GM23338 (cell line): Measurements from ENCODE around the gene TREML4. TPM values are rescaled to one million over a fixed set of nuclear protein-coding genes. Genes with fewer than 3 reads are reported as not detected.

ENCODE experiments used
- ATAC-seq: fragments of 200-7000 bp; cut with Tn5 transposase; 3 replicates; pipeline ENCODE4 v1.9.1; 2020
- DNase-seq: peaks from one replicate; pipeline ENCODE4 v3.0.0-alpha.2; 2015; ENCODE audit warnings: low spot score
- H2AFZ ChIP-seq: fragments of 200-600 bp; sonication (generic); 2 replicates; pipeline ENCODE4 v1.8.0; 2016; ENCODE audit warnings: antibody characterized with exemption, mild to moderate bottlenecking, moderate library complexity
- H3F3A ChIP-seq: fragments of 200-600 bp; sonication (generic); replicated peaks from 2 replicates; pipeline ENCODE4 v1.8.0; 2017; ENCODE audit warnings: antibody characterized with exemption, mixed run types, low read depth
- H3K27ac ChIP-seq: fragments of 200-600 bp; sonication (generic); 2 replicates; pipeline ENCODE4 v1.6.1; 2016; ENCODE audit warnings: low read depth
- H3K27me3 ChIP-seq: fragments of 200-600 bp; sonication (generic); 2 replicates; pipeline ENCODE4 v1.8.0; 2016; ENCODE audit warnings: mild to moderate bottlenecking, mixed run types, moderate library complexity; ENCODE audit not compliant: insufficient read depth
- H3K36me3 ChIP-seq: fragments of 200-600 bp; sonication (generic); 2 replicates; pipeline ENCODE4 v1.8.0; 2016; ENCODE audit warnings: mild to moderate bottlenecking; ENCODE audit not compliant: insufficient read depth
- H3K4me1 ChIP-seq: fragments of 200-600 bp; sonication (generic); 2 replicates; pipeline ENCODE4 v1.8.0; 2016; ENCODE audit warnings: mild to moderate bottlenecking, moderate library complexity; ENCODE audit not compliant: insufficient read depth
- H3K4me2 ChIP-seq: fragments of 200-600 bp; sonication (generic); 2 replicates; pipeline ENCODE4 v1.7.1; 2017; ENCODE audit warnings: mixed run types
- H3K4me3 ChIP-seq: fragments of 200-600 bp; sonication (generic); 2 replicates; pipeline ENCODE4 v1.6.1; 2016; ENCODE audit warnings: mixed run types
- H3K79me2 ChIP-seq: fragments of 200-600 bp; sonication (generic); replicated peaks from 2 replicates; pipeline ENCODE4 v1.8.0; 2017; ENCODE audit warnings: mild to moderate bottlenecking; ENCODE audit not compliant: insufficient read depth
- H3K9me2 ChIP-seq: fragments of 200-600 bp; sonication (generic); 2 replicates; pipeline ENCODE4 v1.8.0; 2017; ENCODE audit not compliant: insufficient read depth
- H4K20me1 ChIP-seq: fragments of 200-600 bp; sonication (generic); replicated peaks from 2 replicates; pipeline ENCODE4 v1.8.0; 2017; ENCODE audit warnings: mild to moderate bottlenecking; ENCODE audit not compliant: insufficient read depth
- H3K27ac Mint-ChIP-seq: 2 replicates; pipeline ENCODE4 v1.8.0; 2020; ENCODE audit warnings: inconsistent platforms, mild to moderate bottlenecking, moderate library complexity, mixed read lengths
- H3K27me3 Mint-ChIP-seq: 3 replicates; pipeline ENCODE4 v1.8.0; 2022; ENCODE audit warnings: low read depth, mild to moderate bottlenecking, moderate library complexity, mixed read lengths, inconsistent platforms; ENCODE audit not compliant: insufficient read depth, poor library complexity
- H3K36me3 Mint-ChIP-seq: 3 replicates; pipeline ENCODE4 v1.8.0; 2021; ENCODE audit warnings: low read depth, mild to moderate bottlenecking, inconsistent platforms, moderate library complexity, mixed read lengths
- H3K4me1 Mint-ChIP-seq: 3 replicates; pipeline ENCODE4 v1.8.0; 2020; ENCODE audit warnings: mild to moderate bottlenecking, inconsistent platforms, mixed read lengths
- H3K4me3 Mint-ChIP-seq: 3 replicates; pipeline ENCODE4 v1.8.0; 2021; ENCODE audit warnings: moderate library complexity, mild to moderate bottlenecking, inconsistent platforms, mixed read lengths
- H3K9me3 Mint-ChIP-seq: 3 replicates; pipeline ENCODE4 v1.8.0; 2020; ENCODE audit warnings: moderate library complexity, mild to moderate bottlenecking, inconsistent platforms, mixed read lengths
- CREB1 ChIP-seq: fragments of 250-450 bp; sonication (Bioruptor Pico); IDR thresholded peaks from 2 replicates; pipeline ENCODE4 v1.5.0; 2020; ENCODE audit warnings: low read depth, mild to moderate bottlenecking, moderate library complexity
- ETS1 ChIP-seq: IDR thresholded peaks from 2 replicates; pipeline ENCODE4 v1.6.1; 2016; ENCODE audit warnings: antibody characterized with exemption
- EZH2 ChIP-seq: fragments of 200-600 bp; sonication (generic); IDR thresholded peaks from one replicate; pipeline ENCODE4 v1.8.0; 2017; ENCODE audit warnings: antibody characterized with exemption, mild to moderate bottlenecking, low read depth; ENCODE audit not compliant: unreplicated experiment
- EZH2phosphoT487 ChIP-seq: fragments of 200-600 bp; sonication (generic); IDR thresholded peaks from one replicate; pipeline ENCODE4 v1.8.1; 2018; ENCODE audit warnings: antibody characterized with exemption; ENCODE audit not compliant: unreplicated experiment
- JUNB ChIP-seq: IDR thresholded peaks from one replicate; pipeline ENCODE4 v1.6.1; 2016; ENCODE audit warnings: antibody characterized with exemption; ENCODE audit not compliant: unreplicated experiment
- NANOG ChIP-seq: IDR thresholded peaks from 2 replicates; pipeline ENCODE4 v1.6.1; 2016; ENCODE audit warnings: antibody characterized with exemption, borderline replicate concordance
- POLR2AphosphoS5 ChIP-seq: IDR thresholded peaks from 2 replicates; pipeline ENCODE4 v1.6.1; 2016; ENCODE audit warnings: antibody characterized with exemption, low read depth
- REST ChIP-seq: IDR thresholded peaks from one replicate; pipeline ENCODE4 v1.6.1; 2018; ENCODE audit warnings: antibody characterized with exemption; ENCODE audit not compliant: unreplicated experiment
- ZNF331 ChIP-seq: fragments of 250-450 bp; sonication (Bioruptor Pico); IDR thresholded peaks from 2 replicates; pipeline ENCODE4 v1.5.0; 2020; ENCODE audit warnings: low read depth, mild to moderate bottlenecking, moderate library complexity
- polyA plus RNA-seq: library from polyadenylated mRNA; unstranded; fragments of >200 nt; fragmentation: Nextera tagmentation; extraction: Ambion mirVana; gene quantifications from 2 replicates; pipeline ENCODE4 v1.2.1, GENCODE V29; 2016
- total RNA-seq: library from RNA; depleted of rRNA; stranded (reverse); fragments of >200 nt; shearing (Covaris generic); gene quantifications from 2 replicates; pipeline ENCODE4 v1.2.3, GENCODE V29; 2014
- TF ChIP-seq, protein P1 (sequence below): fragments of 250-450 bp; sonication (Bioruptor Pico); IDR thresholded peaks from 2 replicates; pipeline ENCODE4 v1.5.0; 2020; ENCODE audit warnings: mild to moderate bottlenecking, moderate library complexity
- TF ChIP-seq, protein P2 (sequence below), 2 experiments: fragments of 200-600 bp in 1 of 2; sonication (generic) in 1 of 2; conservative IDR thresholded peaks; 2 replicates each; pipeline versions ENCODE4 v1.5.1 to v1.6.1; 2016 to 2017; ENCODE audit warnings: antibody characterized with exemption in 2 of 2, low read depth in 2 of 2, mild to moderate bottlenecking in 2 of 2, moderate library complexity in 1 of 2

Gene TREML4
- total and polyA plus RNA-seq, 2 experiments from 2014 or later: not detected

GRCh38 chr6:41275489-41275888, 47.3 kb downstream of the TREML4 start (continued):
- TF ChIP-seq REST (no peak), EZH2 (no peak)

DNA sequence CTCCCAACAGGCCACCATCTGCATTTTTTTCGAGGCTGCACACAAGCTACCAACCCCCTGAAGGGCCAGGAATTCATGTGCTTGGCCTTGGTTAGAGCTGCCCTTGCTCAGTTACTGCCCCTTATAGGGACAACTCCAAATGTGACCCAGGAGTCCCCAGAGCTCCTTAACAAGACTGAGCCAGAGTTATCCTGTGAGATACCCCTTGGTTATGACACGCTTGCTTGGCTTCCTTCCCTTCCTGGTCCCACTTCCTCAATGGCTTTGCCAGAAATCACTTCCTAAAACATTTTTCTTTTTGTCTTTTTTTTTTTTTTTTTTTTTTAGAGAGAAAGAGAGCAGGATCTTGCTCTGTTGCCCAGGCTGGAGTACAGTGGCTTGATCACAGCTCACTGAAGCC, 49.5 kb downstream of the TREML4 start:
- Histone ChIP-seq H3K79me2 (no peaks in the 10 kb centered on the region), H3K36me3 (no peaks in the 10 kb centered on the region), H3K4me3 (no peak overlapping the region), H3K27ac (no peak overlapping the region), H4K20me1 (no peaks in the 10 kb centered on the region), H2AFZ (no peak overlapping the region), H3K4me2 (no peak overlapping the region), H3K4me1 (no peaks in the 10 kb centered on the region), H3K27me3 (no peaks in the 10 kb centered on the region), H3F3A (no peaks in the 10 kb centered on the region), H3K9me2 (peaks cover 12% of the 10 kb centered on the region)
- no peaks in the 10 kb centered on the region; the same call in 2 of the 3 replicates for H3K36me3 Mint-ChIP-seq
- H3K27ac Mint-ChIP-seq: no peak overlapping the region; the same call in 1 of the 2 replicates
- peaks cover 8% of the 10 kb centered on the region; the same call in 2 of the 3 replicates for H3K4me1 Mint-ChIP-seq
- DNase-seq: no peak
- no peak overlapping the region for H3K4me3 Mint-ChIP-seq
- H3K9me3 Mint-ChIP-seq: peaks cover 9% of the 10 kb centered on the region; the same call in 2 of the 3 replicates
- no peak for ATAC-seq
- H3K27me3 Mint-ChIP-seq: peaks cover 13% of the 10 kb centered on the region
- TF ChIP-seq NANOG (no peak), POLR2AphosphoS5 (no peak), CREB1 (CRISPR knock-in tag) (no peak), JUNB (no peak), EZH2phosphoT487 (no peak), ZNF331 (no peak), ETS1 (no peak)
- TF ChIP-seq, protein P1, sequence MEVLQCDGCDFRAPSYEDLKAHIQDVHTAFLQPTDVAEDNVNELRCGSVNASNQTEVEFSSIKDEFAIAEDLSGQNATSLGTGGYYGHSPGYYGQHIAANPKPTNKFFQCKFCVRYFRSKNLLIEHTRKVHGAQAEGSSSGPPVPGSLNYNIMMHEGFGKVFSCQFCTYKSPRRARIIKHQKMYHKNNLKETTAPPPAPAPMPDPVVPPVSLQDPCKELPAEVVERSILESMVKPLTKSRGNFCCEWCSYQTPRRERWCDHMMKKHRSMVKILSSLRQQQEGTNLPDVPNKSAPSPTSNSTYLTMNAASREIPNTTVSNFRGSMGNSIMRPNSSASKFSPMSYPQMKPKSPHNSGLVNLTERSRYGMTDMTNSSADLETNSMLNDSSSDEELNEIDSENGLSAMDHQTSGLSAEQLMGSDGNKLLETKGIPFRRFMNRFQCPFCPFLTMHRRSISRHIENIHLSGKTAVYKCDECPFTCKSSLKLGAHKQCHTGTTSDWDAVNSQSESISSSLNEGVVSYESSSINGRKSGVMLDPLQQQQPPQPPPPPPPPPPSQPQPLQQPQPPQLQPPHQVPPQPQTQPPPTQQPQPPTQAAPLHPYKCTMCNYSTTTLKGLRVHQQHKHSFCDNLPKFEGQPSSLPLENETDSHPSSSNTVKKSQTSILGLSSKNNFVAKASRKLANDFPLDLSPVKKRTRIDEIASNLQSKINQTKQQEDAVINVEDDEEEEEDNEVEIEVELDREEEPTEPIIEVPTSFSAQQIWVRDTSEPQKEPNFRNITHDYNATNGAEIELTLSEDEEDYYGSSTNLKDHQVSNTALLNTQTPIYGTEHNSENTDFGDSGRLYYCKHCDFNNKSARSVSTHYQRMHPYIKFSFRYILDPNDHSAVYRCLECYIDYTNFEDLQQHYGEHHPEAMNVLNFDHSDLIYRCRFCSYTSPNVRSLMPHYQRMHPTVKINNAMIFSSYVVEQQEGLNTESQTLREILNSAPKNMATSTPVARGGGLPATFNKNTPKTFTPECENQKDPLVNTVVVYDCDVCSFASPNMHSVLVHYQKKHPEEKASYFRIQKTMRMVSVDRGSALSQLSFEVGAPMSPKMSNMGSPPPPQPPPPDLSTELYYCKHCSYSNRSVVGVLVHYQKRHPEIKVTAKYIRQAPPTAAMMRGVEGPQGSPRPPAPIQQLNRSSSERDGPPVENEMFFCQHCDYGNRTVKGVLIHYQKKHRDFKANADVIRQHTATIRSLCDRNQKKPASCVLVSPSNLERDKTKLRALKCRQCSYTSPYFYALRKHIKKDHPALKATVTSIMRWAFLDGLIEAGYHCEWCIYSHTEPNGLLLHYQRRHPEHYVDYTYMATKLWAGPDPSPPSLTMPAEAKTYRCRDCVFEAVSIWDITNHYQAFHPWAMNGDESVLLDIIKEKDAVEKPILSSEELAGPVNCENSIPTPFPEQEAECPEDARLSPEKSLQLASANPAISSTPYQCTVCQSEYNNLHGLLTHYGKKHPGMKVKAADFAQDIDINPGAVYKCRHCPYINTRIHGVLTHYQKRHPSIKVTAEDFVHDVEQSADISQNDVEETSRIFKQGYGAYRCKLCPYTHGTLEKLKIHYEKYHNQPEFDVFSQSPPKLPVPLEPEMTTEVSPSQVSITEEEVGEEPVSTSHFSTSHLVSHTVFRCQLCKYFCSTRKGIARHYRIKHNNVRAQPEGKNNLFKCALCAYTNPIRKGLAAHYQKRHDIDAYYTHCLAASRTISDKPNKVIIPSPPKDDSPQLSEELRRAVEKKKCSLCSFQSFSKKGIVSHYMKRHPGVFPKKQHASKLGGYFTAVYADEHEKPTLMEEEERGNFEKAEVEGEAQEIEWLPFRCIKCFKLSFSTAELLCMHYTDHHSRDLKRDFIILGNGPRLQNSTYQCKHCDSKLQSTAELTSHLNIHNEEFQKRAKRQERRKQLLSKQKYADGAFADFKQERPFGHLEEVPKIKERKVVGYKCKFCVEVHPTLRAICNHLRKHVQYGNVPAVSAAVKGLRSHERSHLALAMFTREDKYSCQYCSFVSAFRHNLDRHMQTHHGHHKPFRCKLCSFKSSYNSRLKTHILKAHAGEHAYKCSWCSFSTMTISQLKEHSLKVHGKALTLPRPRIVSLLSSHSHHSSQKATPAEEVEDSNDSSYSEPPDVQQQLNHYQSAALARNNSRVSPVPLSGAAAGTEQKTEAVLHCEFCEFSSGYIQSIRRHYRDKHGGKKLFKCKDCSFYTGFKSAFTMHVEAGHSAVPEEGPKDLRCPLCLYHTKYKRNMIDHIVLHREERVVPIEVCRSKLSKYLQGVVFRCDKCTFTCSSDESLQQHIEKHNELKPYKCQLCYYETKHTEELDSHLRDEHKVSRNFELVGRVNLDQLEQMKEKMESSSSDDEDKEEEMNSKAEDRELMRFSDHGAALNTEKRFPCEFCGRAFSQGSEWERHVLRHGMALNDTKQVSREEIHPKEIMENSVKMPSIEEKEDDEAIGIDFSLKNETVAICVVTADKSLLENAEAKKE: no peak
- TF ChIP-seq, protein P2, sequence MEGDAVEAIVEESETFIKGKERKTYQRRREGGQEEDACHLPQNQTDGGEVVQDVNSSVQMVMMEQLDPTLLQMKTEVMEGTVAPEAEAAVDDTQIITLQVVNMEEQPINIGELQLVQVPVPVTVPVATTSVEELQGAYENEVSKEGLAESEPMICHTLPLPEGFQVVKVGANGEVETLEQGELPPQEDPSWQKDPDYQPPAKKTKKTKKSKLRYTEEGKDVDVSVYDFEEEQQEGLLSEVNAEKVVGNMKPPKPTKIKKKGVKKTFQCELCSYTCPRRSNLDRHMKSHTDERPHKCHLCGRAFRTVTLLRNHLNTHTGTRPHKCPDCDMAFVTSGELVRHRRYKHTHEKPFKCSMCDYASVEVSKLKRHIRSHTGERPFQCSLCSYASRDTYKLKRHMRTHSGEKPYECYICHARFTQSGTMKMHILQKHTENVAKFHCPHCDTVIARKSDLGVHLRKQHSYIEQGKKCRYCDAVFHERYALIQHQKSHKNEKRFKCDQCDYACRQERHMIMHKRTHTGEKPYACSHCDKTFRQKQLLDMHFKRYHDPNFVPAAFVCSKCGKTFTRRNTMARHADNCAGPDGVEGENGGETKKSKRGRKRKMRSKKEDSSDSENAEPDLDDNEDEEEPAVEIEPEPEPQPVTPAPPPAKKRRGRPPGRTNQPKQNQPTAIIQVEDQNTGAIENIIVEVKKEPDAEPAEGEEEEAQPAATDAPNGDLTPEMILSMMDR (conservative IDR thresholded peaks at IDR 0.05; ENCODE audit: low read depth in 2 of 2): no peak
